SK-N-SH treated with all-trans-retinoic acid at 6 μM for 48 hours (cell line): ENCODE results near the gene ZNF506.

Source experiments
- ATAC-seq: fragments of 200-7000 bp; cut with Tn5 transposase; 3 replicates; pipeline ENCODE4 v1.9.1; 2020; ENCODE audit warnings: mild to moderate bottlenecking, moderate library complexity
- ARNTL ChIP-seq: fragments of 450-650 bp; formaldehyde crosslinking; IDR thresholded peaks from 2 replicates; pipeline ENCODE4 v1.5.0; 2020; ENCODE audit warnings: low read depth, mild to moderate bottlenecking, moderate library complexity, borderline replicate concordance
- BACH2 ChIP-seq: fragments of 250-450 bp; sonication (Bioruptor Pico); IDR thresholded peaks from 2 replicates; pipeline ENCODE4 v1.9.0; 2021; ENCODE audit warnings: mild to moderate bottlenecking, borderline replicate concordance
- CREB5 ChIP-seq: fragments of 250-450 bp; sonication (Bioruptor Pico); IDR thresholded peaks from 2 replicates; pipeline ENCODE4 v1.5.1; 2020; ENCODE audit warnings: low read depth, mild to moderate bottlenecking, moderate library complexity
- CSDC2 ChIP-seq: fragments of 250-450 bp; sonication (Bioruptor Pico); IDR thresholded peaks from 2 replicates; pipeline ENCODE4 v1.5.0; 2020; ENCODE audit warnings: mild to moderate bottlenecking, moderate library complexity
- CSRNP3 ChIP-seq: fragments of 250-450 bp; sonication (Bioruptor Pico); IDR thresholded peaks from 2 replicates; pipeline ENCODE4 v1.5.1; 2021; ENCODE audit warnings: mild to moderate bottlenecking, moderate library complexity
- ESRRG ChIP-seq: fragments of 250-450 bp; sonication (Bioruptor Pico); IDR thresholded peaks from 2 replicates; pipeline ENCODE4 v1.6.1; 2021; ENCODE audit warnings: mild to moderate bottlenecking
- GLIS3 ChIP-seq: fragments of 250-450 bp; sonication (Bioruptor Pico); IDR thresholded peaks from 2 replicates; pipeline ENCODE4 v1.5.0; 2020; ENCODE audit warnings: mild to moderate bottlenecking, moderate library complexity
- ISL1 ChIP-seq: fragments of 250-450 bp; sonication (Bioruptor Pico); IDR thresholded peaks from 2 replicates; pipeline ENCODE4 v2.1.2; 2022; ENCODE audit warnings: mild to moderate bottlenecking, moderate library complexity
- OSR1 ChIP-seq: fragments of 250-450 bp; sonication (Bioruptor Pico); IDR thresholded peaks from 2 replicates; pipeline ENCODE4 v1.8.0; 2022; ENCODE audit warnings: moderate library complexity, mild to moderate bottlenecking, inconsistent platforms
- PATZ1 ChIP-seq: fragments of 250-450 bp; sonication (Bioruptor Pico); IDR thresholded peaks from 2 replicates; pipeline ENCODE4 v1.8.0; 2020; ENCODE audit warnings: mild to moderate bottlenecking, moderate library complexity, borderline replicate concordance
- POU6F1 ChIP-seq: fragments of 250-450 bp; sonication (Bioruptor Pico); IDR thresholded peaks from 2 replicates; pipeline ENCODE4 v1.8.0; 2021; ENCODE audit warnings: low read depth, mild to moderate bottlenecking, moderate library complexity, borderline replicate concordance
- PPARA ChIP-seq: fragments of 250-450 bp; sonication (Bioruptor Pico); IDR thresholded peaks from 2 replicates; pipeline ENCODE4 v1.5.0; 2020; ENCODE audit warnings: mild to moderate bottlenecking, borderline replicate concordance
- RARB ChIP-seq: fragments of 250-450 bp; sonication (Bioruptor Pico); IDR thresholded peaks from 2 replicates; pipeline ENCODE4 v1.8.0; 2021; ENCODE audit warnings: mild to moderate bottlenecking, moderate library complexity
- SNAI2 ChIP-seq: fragments of 250-450 bp; sonication (Bioruptor Pico); IDR thresholded peaks from 2 replicates; pipeline ENCODE4 v1.5.0; 2020; ENCODE audit warnings: mild to moderate bottlenecking, moderate library complexity
- TCF4 ChIP-seq: fragments of 250-450 bp; sonication (Bioruptor Pico); IDR thresholded peaks from 2 replicates; pipeline ENCODE4 v1.8.0; 2021; ENCODE audit warnings: mild to moderate bottlenecking, moderate library complexity, borderline replicate concordance
- TOX ChIP-seq: fragments of 250-450 bp; sonication (Bioruptor Pico); IDR thresholded peaks from 2 replicates; pipeline ENCODE4 v1.8.0; 2021; ENCODE audit warnings: mild to moderate bottlenecking, moderate library complexity, borderline replicate concordance
- TSHZ2 ChIP-seq: fragments of 250-450 bp; sonication (Bioruptor Pico); IDR thresholded peaks from 2 replicates; pipeline ENCODE4 v1.5.0; 2020; ENCODE audit warnings: mild to moderate bottlenecking, moderate library complexity
- ZC3H10 ChIP-seq: fragments of 250-450 bp; sonication (Bioruptor Pico); IDR thresholded peaks from 2 replicates; pipeline ENCODE4 v1.5.1; 2021; ENCODE audit warnings: mild to moderate bottlenecking, moderate library complexity
- ZFP3 ChIP-seq: fragments of 250-450 bp; sonication (Bioruptor Pico); IDR thresholded peaks from 2 replicates; pipeline ENCODE4 v1.5.0; 2020; ENCODE audit warnings: mild to moderate bottlenecking, moderate library complexity
- ZNF565 ChIP-seq: fragments of 450-650 bp; formaldehyde crosslinking; conservative IDR thresholded peaks from 2 replicates; pipeline ENCODE4 v1.5.0; 2020; ENCODE audit warnings: low read depth, mild to moderate bottlenecking, moderate library complexity
- ZNF70 ChIP-seq: fragments of 450-650 bp; formaldehyde crosslinking; IDR thresholded peaks from 2 replicates; pipeline ENCODE4 v1.5.0; 2020; ENCODE audit warnings: mild to moderate bottlenecking, moderate library complexity
- ZNF8 ChIP-seq: fragments of 450-650 bp; formaldehyde crosslinking; IDR thresholded peaks from 2 replicates; pipeline ENCODE4 v1.5.0; 2020; ENCODE audit warnings: mild to moderate bottlenecking, moderate library complexity

Gene ZNF506

GRCh38 chr19:19835560-19836038, 14.0 kb upstream of the ZNF506 start:
- no peak for TF ChIP-seq PPARA (CRISPR knock-in tag)
- TF ChIP-seq ZNF70 = no peak
- no peak for TF ChIP-seq POU6F1 (CRISPR knock-in tag)
- TF ChIP-seq PATZ1 (CRISPR knock-in tag) = no peak
- TF ChIP-seq ARNTL (CRISPR knock-in tag) = no peak
- TF ChIP-seq BACH2 (CRISPR knock-in tag) = no peak
- no peak for TF ChIP-seq ISL1 (CRISPR knock-in tag)
- ATAC-seq = no peak

GRCh38 chr19:19826875-19827274, 5.3 kb upstream of the ZNF506 start:
- ATAC-seq = no peak
- TF ChIP-seq ZC3H10 (no peak), ISL1 (CRISPR knock-in tag) (no peak), ARNTL (CRISPR knock-in tag) (no peak)

GRCh38 chr19:19823916-19824315, 2.4 kb upstream of the ZNF506 start:
- no peak for ATAC-seq
- TF ChIP-seq ZNF565 (no peak), ZNF70 (no peak), ZNF8 (CRISPR knock-in tag) (no peak), CSDC2 (no peak), ARNTL (CRISPR knock-in tag) (no peak)
- TF ChIP-seq, all 23 proteins: peak for 0

- peak; percentile 6; the same call in 2 of the 3 replicates for ATAC-seq
These were observed 426 bp upstream of the ZNF506 start for GRCh38 chr19:19821976-19822375.

GRCh38 chr19:19820774-19821320, 703 bp downstream of the ZNF506 start:
- TF ChIP-seq CSDC2 (no peak), ZC3H10 (no peak), TSHZ2 (CRISPR knock-in tag) (no peak), ARNTL (CRISPR knock-in tag) (no peak), ZFP3 (CRISPR knock-in tag) (no peak), TCF4 (no peak), PATZ1 (CRISPR knock-in tag) (no peak), SNAI2 (CRISPR knock-in tag) (no peak), GLIS3 (CRISPR knock-in tag) (no peak), ESRRG (CRISPR knock-in tag) (no peak), TOX (no peak), ZNF70 (no peak), OSR1 (CRISPR knock-in tag) (no peak), ZNF565 (no peak), CREB5 (CRISPR knock-in tag) (no peak), CSRNP3 (CRISPR knock-in tag) (no peak), RARB (CRISPR knock-in tag) (no peak)
- 0 out of 3 replicates have a peak, but pooled peaks have one; percentile 5 for ATAC-seq
